Dermis lymphatic vessel endothelial cell (primary cell): ENCODE results near the gene SLC39A12. TPM values are rescaled to one million over a fixed set of nuclear protein-coding genes. Genes with fewer than 3 reads are reported as not detected.

Source experiments
- total RNA-seq: library from RNA; depleted of rRNA; stranded (reverse); fragments of >200 nt; gene quantifications from 2 replicates; pipeline ENCODE4 v1.2.1, GENCODE V29; 2014

Gene SLC39A12
- total RNA-seq = not detected in 2 replicates

DNA sequence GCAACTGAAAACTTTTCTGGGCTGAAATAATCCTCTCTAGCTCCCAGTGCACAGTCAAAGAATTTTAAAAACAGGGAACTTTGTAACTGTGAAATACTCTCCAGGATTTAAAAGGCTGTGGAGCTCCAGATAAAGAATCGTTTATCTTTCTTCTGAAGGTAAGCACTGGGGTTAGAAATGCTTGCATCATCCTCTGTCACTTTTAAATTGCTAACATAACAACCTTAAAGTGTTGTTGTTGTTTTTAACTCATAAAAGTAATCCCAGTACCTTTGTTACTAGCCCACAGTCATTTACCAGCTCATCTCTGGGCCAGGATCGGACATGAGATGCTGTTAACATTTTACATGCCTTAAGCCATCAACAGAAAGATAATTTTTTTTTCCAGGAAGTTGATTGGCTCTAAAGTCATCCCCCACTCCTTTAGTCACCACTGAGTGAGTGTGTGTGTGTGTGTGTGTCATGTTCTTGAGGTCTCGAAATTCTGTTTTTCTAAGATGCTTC lies at the start of gene SLC39A12:
Gene SLC39A12, plus strand, starts transcription at position 51 of the 504 bp plus-strand sequence. CDS start 1,359 bp downstream, outside the sequence.

Other genes starting within 250 kb of the SLC39A12 start
- 0.17 and 0.43 TPM in 2 replicates for gene TMEM236, start 199.7 kb upstream of the SLC39A12 start, total RNA-seq
- gene MRC1, start 142.6 kb upstream of the SLC39A12 start, total RNA-seq = 201 and 288 TPM in 2 replicates
- gene CACNB2, start 188.5 kb downstream of the SLC39A12 start, total RNA-seq = not detected in 2 replicates